ENCODE data around the gene TTC24.
"Not testable (repeated sequence)": the region's sequence is repeated elsewhere in the genome, so short reads cannot be mapped to it uniquely, and the experiment has no call there.

The TTC24 gene

DNA sequence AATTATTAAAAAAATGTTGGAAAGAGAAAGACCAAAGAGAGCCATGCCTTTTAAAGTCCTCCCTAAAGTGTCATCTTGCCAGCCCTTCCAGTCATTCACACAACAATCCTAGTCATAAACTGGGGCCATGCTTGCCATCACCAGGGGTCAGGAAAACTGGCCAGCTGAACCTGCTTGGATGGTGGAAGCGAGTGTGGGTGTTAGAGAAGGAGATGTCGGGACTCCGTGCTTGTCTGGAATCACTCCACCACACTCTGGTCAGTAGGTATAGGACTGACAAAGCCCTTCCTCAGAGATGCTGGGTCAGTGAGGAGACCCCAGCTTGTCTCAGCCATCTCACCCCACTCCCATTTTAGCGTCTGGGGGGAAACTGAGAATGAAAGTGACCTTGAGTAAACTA, 36.4 kb downstream of the TTC24 start:
- DNase-seq = peak; percentile 57

DNA sequence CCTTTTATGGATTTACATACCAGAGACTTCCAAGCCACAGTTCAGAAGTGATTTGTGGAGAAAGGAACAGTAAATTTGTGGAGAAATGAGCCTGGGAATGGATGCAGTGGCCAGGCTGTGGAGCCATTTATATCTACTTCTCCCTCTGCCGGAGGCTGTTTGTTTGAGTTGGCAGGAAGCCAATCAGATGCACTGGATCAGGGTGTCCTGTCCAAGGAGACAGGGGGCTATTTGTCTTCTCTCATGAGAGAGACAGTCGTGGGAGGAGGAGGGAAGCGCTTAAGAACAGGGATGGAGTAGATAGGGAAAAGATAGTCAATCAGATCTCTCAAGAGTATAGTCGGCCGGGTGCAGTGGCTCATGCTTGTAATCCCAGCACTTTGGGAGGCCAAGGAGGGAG, 36.9 kb downstream of the TTC24 start:
- DNase-seq = peak; percentile 84

DNA sequence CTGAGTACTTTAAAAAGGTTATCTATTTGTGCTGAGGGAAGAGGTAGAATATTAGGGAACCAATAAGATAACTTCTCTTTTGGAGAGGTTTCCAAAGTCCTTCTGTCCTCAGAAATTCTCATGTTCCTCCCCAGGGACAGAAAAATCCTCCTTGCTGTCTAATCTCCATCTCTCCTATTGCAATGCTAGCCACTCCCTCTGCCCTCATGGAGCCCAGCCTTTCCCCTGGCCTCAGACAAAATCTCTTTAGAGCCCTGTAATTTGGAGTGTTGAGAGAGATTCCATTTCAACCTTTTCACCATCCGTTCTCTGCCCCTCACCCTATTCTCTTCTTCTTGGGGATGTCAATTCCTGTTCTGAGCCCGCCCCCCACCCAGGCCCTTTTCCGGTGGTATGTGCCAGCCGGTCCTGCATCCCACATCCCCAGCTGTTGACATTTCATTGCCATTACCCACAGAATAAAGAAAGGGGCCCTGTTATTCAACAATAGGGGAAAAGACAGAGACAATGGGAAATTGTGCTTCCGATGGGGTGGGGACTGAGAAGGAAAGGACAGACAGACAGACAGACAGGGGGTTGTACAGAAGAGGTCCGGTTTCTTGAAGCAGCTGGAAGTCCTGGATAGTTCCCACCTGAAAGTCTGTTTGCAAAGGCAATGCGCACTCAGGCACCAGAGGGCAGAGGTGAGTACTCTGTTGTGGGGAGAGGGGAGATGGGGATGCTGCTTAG, 39.5 kb downstream of the TTC24 start, which contains the start of gene HAPLN2:
Gene HAPLN2 (plus strand): TSS at position 563 of the 729 bp plus-strand sequence. CDS start 4,076 bp downstream, outside the sequence.
- DNase-seq = peak; percentile 70

DNA sequence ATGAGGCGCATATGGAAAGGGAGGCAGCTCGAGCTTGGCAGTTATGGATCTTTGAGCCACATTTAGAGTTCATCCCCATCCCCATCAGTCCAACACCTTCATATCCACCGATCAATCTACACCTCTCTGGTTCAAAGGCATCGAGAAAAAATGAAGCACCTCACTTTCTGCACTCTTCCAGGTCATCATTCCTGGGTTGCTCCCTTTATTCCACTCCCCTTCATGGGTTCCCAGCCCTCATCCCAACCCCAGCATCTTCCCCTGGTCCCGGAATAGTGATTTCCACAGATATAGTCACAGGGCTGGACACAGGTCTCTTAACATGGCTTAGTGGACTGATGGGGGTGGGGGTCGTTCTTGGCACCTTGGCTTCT, 40.0 kb downstream of the TTC24 start:
- no peak for DNase-seq

DNA sequence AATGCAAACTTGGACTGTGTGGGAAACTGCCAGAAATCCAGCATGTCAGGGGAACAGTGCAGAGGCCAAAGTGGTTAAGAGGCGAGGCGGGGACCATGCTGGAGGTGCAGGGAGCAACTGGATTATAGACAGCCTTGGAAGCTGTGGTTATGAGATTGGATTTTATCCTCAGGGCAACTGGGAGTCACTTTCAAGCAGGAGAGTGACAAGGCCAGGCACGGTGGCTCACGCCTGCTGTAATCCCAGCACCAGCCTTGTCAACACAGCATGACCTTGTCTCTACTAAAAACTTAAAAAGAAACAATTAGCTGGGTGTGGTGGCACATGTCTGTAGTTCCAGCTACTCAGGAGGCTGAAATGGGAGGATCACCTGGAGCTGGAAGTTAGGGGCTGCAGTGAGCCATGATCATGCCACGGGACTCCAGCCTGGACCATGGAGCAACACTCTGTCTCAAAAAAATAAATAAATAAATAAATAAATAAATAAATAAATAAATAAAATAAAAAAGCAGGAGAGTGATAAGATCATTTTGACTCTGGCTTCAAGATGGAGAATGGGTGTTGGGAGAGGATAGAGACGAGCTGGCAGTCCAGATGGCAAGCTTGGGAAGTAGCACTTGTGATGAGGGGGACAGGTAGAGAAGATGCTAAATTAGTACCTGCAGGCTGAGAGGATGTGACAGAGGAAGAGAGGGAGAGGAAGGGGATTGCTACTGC, 43.2 kb downstream of the TTC24 start:
- DNase-seq = no peak

DNA sequence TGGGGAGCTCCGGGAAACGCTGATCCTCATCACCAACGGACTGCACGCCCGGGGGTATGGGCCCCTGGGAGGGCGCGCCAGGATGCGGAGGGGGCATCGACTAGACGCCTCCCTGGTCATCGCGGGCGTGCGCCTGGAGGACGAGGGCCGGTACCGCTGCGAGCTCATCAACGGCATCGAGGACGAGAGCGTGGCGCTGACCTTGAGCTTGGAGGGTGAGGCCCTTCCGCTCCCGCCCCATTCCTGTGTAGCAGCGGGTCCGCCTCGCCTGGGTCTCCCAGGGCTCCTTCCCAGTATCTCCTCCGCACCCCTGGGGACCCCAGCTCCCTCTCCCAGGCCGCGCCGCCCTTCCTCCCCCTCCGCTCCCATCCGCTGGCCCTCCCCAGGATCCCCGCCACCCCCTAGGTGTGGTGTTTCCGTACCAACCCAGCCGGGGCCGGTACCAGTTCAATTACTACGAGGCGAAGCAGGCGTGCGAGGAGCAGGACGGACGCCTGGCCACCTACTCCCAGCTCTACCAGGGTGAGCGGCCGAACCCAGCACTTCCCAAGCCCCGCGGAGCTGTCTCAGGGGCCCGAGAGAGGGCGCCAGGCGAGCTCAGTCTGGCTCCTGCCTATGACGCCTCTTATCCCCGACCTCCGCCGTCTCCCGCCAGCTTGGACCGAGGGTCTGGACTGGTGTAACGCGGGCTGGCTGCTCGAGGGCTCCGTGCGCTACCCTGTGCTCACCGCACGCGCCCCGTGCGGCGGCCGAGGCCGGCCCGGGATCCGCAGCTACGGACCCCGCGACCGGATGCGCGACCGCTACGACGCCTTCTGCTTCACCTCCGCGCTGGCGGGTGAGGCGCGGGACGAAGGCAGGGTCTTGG, 44.7 kb downstream of the TTC24 start:
- DNase-seq = peak; percentile 34

DNA sequence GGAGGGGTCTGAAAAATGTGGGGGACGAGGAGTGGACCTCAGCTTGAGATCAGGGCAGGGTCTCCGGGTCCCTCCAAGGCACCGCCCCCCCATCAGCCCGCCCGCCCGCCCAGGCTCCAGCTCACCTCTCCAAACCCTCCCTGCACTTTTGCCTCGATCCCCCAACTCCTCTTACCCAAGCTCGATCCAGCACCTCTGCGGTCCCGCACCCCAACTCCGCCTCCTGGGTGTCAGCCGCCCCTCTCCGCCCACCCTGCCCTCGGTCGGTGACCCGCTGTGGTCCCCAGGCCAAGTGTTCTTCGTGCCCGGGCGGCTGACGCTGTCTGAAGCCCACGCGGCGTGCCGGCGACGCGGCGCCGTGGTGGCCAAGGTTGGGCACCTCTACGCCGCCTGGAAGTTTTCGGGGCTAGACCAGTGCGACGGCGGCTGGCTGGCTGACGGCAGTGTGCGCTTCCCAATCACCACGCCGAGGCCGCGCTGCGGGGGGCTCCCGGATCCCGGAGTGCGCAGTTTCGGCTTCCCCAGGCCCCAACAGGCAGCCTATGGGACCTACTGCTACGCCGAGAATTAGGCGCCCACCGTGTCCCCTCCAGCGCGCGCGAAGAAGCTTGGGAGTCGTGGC, 45.4 kb downstream of the TTC24 start:
- DNase-seq = no peak

DNA sequence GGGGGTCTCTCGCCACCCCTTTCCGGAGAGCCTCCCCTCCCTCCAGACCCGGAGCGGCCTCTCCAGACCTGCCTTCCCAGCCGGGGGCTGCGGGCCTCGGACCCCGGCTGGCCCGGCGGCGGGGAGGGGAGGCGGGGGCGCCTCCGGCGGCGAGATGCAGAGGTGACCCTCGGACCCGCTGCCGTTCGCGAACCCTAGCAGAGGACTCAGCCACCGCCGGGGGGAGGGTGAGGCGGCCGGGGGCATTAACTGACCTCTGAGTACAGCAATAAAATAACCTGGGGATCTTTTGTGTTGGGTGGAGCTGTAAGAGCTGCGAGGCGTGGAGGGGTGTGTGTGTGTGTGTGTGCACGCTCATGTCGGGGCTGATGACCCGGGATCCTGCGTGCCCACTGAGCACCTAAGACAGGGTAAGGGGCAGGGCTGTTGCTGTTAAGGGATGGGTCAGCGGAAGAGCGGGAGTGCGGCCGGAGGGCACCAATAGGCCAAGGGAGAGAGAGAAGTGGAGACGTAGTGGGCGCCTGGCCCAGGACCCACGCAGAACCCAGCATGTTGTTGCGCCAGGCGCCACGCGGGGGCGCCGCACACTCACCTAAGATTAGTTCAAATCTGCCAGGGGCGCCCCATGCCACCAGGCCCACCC, 46.0 kb downstream of the TTC24 start:
- peak; percentile 68 for DNase-seq

DNA sequence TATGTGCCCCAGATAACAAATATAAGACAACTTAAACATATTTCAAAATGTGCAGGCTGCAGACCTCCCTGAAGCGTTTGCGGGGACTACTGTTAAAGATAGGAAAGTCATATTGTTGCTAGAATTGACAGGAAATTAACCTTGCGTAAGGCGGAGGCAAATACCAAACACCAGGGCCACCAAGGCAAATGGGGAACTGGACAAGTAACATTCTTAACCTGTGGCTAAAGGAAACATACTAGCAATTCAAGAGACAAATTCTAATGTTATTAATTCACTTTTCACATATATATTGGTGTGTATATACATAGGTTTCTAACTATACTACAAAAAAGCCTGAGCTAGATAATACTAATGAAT, 46.5 kb downstream of the TTC24 start:
- no peak for DNase-seq

DNA sequence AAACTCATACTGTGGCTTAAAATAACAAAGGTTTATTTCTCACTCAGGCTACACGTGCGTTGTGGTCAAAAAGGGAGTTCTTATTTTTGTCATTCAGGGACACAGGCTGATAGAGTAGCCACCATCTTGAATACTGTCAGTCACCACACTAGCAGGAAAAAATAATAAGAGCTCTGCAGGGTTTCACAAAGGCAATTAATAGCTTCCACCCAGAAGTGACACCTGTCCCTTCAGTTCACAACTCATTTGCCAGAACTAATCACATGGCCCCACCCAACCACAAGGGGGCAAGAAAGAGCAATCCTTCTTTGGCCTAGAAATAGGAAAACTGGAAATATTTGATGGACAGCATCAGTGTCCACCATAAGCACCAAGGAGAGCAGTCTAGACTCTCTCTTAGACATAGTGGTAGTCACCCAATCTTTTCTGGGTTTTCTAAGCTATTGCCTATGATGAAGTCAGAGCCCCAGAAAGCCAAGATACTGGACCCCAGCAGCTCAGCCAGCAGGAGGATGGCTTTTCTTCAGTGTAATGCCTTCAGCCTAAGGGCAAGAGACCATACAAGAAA, 47.9 kb downstream of the TTC24 start:
- DNase-seq = peak; percentile 33

DNA sequence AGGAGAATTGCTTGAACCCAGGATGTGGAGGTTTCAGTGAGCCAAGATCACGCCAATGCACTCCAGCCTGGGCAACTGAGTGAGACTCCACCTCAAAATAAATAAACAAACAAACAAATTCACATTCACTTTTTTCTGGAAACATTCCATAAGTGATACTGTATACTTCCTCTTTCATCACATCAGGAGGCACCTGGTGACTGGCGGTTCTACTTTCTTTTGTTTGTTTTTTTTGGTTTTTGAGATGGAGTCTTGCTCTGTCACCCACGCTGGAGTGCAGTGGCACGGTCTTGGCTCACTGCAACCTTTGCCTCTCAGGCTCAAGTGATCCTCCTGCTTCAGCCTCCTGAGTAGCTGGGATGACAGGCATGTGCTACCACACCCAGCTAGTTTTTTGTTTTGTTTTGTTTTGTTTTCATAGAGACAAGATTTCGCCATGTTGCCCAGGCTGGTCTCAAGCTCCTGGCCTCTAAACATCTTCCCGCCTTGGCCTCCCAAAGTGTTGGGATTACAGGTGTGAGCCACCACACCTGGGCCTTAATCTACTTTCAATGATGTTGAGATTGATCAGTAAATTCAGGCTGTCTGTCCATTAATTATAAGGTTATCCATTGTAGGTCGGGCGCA, 50.4 kb downstream of the TTC24 start:
- DNase-seq = no peak

DNA sequence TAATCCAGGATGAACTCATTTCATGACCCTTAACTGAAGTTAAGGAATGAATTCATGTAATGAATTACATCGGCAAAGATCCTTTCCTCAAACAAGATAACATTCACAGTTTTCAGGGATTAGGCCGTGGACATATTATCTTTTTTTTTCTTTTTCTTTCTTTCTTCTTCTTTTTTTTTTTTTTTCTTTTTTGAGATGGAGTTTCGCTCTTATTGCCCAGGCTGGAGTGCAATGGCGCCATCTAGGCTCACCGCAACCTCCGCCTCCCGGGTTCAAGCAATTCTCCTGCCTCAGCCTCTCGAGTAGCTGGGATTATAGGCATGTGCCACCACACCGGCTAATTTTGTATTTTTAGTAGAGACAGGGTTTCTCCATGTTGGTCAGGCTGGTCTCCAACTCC, 51.6 kb downstream of the TTC24 start:
- DNase-seq = not testable (repeated sequence)

DNA sequence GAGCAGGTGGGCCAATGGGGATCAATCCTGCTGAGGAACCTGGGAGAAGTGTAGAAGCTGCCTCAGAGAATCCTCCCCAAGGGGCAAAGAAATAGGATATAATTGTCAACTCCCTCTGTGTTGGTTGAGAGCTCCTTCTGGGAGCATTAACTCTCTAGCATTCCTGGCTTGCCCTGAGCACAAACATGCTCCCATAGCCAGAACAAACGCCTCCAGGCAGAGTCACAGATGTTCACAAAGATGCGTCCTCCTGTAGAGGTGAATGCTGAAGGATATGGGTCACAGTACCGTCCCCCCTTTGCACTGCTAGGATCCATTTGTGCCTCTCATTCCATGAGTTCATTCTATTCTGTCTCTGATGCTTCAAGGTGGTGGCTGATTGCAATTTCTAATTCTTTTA, 52.8 kb downstream of the TTC24 start:
- no peak for DNase-seq
